GM18499 (cell line): ENCODE results near the gene NTM.

Experiments
- ATAC-seq: cut with Tn5 transposase; IDR thresholded peaks from one replicate; pipeline ENCODE4 v1.9.1; 2021; ENCODE audit warnings: moderate number of reproducible peaks; ENCODE audit not compliant: insufficient read depth, unreplicated experiment

NTM gene

DNA sequence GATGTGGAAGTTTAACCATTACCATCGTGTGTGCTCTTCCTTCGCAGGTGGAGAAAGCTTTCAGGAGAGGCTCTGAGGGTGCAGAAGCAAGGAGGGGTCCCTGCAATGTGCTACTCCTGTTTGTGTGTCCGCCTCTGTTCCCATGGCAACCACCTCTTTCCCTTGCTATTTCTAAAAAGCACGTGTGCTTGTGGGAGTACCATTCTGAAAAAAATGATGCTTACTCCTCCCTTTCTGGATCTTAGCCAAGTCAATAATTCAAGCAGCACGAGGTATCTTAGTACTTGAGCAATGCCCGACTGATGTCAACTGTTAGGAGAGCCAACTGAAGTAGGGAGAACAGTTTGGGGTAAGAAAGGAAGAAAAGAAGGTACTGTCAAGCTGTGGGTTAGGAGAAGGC lies 628.7 kb downstream of the NTM start:
- ATAC-seq = no peak

DNA sequence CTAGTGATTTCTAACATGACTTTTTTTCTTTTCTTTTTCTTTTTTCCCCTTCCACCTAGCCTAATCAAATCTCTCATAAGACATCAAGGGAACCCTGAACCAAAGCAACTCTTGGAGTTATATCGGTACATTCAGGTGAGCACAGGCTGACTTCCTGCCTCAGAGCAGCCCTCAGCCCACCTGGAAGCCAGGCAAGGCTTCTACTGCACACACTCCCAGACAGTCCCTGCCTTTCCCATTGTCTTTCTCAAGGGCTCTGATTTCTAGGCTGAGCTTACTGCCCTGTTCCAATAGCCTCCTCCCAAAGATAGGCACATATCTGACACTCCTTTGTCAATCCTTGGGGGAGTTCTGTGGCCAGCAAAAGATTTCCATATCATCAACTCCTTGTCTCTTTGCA lies 629.5 kb downstream of the NTM start:
- ATAC-seq = no peak

DNA sequence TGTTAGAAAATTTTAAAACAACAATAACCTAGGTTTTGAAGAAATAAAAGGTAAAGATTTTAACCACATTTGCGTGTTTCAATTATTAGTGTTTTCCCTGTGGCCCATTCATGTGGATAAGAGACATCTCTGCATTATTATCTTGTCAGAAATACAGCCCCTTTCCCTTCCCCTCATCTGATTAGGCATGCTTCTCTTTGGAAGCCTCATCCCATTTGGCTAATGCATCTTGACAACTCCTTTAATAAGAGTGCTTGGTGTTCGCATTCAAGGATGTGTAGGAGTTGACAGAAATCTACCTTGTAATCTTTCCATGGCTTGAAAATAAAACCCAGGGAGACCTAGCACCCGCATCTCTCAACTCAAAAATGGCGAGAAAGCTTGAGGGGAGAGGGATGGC lies 635.5 kb downstream of the NTM start:
- no peak for ATAC-seq

DNA sequence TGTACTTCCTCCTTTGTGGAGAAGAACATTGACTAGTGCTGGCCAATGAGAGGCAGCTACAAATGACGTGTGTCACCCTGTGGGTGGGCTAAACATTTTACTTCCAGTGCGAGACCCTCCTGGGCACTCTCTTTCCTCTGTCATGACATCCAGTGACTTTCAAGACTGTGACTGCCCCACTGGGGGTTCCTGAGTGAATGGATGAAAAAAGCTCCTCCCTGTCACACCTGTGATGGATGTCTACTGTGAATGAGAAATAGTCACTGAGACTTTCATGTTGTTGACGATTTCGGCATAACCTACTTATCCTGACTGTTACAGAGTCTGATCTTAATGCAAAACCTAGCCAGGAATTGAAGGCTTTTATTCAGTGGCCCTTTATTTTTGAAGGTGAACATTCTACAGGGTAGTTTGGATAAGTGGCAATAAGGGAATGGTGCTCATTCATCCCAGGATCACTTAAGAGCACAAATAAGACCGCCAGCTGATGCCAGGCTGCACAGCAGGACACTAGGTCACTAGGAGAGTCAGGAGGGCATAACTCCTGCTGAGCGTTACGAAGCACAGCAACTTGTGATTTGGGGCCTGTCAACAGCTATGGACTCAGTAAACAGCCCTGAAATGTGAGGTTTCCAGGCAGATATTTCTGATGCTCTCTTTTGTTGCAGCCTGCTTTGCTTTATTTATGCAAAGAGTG lies 636.6 kb downstream of the NTM start:
- no peak for ATAC-seq

DNA sequence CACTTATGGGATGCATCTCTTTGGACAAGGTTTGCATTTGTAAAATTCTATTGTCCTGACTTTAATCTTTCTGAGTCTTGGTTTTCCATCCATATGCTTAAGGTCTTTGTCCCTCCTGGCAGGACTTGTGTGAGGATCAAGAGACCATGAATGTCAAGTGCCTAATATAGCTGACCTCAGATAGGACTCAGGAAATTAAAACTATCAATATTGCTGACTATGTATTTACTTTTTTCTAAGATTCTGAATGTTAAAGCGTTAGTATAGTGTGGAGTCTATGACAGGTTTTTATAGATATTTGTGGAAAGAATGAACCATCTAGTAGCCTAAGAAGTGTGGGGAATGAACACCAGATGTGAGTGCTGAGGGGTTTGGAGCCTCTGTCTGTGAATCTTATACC lies 637.8 kb downstream of the NTM start:
- no peak for ATAC-seq

DNA sequence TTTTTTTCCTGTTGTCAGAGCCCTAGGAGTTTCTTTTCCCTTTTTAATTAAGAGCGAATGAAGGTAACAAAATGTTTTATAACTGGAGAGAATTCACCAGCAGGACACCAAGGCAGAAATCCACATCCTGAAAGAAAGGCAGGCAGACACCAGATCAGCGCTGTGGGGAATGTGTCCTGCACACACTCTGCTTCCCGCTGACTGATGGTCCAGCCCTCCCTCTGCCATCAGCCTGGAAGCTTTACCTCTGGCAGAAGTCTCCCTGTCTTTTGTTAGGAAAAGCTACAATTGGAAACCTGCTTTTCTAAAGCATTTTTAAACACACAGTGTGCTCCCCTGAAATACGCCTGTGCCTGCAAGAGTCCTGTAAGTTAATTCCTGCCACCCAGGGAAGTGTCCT lies 638.5 kb downstream of the NTM start:
- ATAC-seq = no peak

DNA sequence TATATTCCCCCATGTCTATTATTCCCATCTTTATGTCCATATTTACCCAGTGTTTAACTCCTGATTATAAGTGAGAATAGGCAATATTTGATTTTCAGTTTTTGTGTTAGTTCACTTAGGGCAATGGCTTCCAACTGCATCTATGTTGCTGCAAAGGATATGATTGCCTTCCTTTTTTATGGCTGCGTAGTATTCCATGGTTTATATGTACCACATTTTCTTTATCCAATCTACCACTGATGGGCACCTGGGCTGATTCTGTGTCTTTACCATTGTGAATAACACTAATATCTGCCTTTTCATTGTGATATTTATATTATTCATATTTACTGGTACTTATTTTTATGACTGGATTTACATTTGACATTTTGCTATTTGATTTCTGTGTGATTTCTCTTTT lies 649.6 kb downstream of the NTM start:
- ATAC-seq = no peak

DNA sequence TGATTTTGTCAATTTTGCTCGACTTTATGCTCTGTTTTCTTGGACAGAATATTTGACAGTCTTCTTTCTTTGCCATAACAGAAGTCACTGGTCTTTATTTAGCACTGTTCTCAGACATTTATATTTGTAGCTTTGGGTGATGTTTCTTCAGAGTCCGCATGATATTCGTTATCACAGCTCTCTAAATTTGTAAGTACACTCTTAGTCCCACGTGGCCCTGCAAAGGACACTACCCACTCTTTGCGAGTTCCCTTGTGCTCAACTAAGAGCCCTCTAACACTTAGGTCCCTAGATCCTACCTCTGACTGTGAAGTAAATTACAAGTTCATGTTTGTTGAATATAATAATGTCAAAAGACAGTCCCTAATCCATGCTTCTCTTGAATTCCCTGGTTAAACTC lies 651.9 kb downstream of the NTM start:
- ATAC-seq = no peak

DNA sequence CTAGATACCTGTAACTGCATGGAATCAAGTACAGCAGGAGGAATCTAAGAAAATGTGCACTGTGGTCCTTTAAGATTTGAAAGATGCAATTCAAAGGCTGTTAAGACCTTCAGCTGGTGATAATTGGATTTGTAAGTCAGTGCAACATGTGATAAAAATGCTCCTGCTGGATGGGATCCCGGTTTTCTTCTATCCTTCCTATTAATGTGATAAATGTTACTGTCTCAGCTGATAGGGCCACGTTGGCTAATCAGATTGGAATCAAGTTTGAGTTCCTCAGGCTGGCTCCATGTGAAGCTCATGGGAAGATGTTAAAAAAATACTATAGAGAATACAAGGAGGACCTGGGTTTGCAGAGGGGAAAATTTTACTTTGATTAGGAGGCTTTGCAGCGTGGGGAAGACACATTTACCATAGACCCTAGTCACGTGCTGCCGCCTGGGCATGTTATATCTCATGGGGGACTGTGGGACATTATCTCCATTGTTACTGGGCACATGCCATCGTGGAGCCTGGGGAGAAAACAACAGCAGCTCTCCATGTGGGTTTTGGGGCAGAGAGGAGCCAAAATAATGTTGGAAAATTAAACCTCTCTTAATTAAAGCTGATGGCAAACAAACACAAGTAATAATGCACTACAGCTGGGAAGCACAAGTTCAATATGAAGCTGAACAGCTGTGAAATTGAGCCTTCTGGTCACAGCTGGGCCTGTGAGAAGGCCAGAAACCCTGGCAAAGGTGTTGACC lies 652.5 kb downstream of the NTM start:
- no peak for ATAC-seq

DNA sequence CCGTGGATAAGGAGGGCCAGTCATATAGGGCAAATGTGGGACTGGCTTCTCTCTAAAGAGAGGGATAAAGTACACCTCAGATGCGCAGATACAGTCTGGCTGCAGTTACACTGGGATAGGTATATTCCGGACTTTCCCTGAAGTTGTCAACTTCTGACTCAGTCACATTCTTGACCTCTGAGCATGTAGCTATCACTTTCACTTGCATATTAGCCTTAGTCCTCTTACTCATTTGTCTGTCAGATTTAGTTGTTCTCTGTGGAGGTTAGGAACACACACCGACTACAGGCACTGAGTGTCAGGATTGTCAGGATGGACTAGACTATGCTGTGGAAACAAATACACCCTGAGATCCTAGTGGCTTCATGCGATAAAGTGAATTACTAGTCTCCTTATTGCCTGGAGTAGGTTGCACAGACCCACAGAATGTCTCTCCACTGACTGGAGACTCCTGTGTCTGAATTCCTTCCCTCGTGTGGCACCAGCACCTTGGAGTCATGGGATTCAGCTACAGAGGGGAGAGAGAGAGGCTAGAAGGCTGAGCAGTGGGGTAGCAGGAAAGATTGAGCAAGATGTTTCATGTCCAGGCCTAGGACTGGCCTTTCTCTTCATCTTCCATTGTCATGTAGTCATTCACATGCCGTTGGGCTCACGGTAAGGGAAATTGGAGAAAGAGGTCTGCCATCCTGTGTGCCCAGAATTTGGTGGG lies 654.3 kb downstream of the NTM start:
- no peak for ATAC-seq

DNA sequence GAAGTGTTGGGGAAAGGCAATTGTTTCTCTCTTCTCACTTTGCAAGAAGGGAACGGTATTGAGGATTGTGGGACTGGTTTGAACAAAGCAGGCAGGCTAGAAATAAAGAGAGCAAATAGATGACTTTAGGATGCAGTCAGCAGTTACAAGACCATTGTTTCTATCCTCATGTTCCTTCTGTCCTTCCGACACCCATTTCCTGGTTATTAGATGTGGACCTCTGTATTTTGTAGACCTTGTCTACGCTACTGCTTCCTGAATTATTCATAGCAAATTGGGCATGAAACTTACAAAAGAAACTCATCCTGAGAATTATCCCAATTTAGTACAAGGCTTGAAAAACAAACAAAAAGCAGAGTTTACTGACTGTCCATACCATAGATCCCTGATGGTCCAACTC lies 656.3 kb downstream of the NTM start:
- ATAC-seq = no peak

DNA sequence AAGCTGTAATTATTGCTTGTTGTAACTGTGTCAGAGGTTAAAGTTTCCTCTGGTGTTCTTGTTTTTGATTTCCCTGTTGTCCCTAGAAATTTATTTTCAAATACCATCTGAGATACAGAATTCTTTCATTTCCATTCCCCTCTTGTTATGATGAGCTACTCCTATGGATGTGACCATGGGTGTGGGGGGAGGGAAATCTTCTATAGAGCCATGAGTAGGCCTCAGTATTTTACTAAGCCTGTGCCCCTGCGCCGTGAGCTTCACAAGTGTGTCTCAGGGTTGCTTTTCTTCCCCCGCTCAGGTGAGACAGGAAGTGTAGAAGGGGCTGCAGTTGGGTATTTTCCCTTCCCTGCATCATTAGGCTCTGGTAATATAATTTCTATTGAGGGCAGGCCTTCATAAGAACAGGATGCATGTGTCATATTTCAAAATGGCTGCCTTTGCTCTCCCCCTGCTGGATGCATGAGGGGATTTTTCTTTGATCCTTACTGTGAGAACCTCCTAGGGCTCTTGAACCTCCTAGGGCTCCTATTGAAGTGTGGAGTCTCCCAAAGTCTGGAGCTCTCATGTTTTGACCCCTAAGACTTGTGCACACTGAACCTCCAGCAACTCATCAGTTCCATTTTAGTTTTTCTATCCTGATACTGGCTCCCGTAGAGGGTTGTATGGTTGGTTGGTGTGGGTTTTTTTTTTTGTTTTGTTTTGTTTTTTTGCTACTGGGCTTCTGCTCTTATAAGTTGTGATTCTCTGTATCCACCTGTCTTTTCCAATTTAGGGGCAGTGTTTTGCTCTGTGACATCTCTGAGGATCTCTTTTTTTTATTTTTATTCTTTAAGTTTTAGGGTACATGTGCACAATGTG lies 658.2 kb downstream of the NTM start:
- ATAC-seq = no peak

DNA sequence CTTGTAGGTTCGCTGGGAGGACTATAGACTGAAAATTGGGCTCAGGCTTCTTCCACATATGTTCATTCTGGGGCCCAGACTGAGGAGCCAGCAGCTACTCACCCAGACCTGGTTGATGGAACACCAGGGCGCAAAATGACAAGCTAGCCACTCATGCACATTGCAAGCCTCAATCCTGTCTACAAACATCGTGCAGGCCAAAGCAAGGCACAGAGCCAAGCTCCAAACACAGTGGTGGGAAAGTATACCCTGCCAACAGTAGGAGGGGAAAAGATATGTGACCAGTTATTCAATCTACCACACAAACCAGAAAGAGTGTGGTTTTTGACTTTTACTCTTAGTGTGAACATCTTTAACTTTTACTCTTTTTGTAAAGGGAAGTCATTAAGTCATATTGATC lies 660.5 kb downstream of the NTM start:
- ATAC-seq = no peak

DNA sequence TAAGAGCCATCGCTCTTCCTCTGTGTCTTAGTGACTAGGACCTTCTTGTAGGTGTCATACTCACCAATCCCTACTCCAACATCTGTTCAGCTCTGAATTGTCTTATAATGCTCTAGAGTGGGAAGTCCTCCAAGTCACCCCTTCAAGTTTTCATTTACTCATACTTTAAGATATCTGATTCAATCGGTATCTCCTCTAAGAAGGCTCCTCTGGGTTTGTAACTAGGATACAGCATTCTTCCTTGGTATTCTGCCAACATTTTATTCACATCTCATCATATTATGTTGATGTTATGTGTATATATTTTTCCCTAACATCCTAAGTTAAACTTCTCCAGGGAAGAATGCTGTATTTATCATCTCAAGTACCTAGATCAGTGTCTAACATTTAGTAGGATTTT lies 662.1 kb downstream of the NTM start:
- ATAC-seq = no peak

DNA sequence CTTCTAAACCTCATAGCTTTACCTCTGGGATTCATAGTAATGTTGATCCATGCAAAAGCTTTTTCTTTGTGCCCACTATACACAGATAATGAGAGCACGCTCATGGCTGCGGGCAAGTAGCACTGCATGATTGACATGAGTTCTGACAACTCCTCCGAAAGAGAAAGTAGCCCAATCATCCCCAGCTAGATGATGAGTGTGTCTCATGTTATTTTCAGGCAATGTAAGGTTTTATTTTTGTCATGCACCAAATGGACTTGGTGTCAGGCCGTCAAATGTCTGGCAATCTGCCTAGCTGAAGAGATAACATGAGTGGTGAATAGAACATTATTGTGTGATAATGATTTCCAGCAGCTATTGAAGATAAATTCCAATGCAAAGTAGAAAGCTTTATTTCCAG lies 662.6 kb downstream of the NTM start:
- ATAC-seq = no peak

DNA sequence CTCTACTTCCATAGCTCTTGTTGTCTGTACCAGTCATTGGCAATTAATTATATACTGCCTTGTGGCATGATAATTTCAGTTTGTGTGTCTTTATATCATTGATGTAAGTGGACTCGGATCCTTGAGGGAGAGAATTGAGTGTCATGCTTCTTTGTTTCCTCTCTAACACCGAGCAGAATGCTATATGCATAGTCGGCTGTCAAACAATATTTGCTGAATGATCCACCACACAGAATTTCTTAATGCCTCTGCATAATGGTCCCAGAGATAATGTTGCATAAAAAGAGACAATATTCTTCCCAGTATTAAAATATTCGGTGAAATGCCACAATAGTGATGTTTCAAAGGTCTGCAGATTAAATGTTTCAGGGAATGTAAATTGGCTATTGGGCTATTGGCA lies 664.8 kb downstream of the NTM start:
- no peak for ATAC-seq

DNA sequence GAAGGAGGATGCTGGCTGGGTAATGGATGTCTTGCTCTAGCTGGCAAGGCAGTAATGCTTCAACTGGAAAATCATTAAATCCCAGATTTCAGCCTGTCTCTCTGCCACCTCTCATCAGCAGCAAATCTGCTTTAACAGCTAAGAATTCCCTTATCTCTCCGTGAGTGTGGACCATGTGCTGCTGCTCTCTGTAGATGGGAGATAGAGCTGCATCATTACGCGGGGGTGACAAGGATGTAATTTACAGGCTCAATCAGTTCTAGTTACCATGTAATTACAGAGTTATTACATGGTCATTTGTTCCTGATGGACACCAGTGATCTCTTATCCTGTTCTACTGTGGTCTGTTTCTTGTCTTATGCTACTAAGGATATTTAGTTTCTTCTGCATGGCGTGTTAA lies 665.4 kb downstream of the NTM start:
- no peak for ATAC-seq

DNA sequence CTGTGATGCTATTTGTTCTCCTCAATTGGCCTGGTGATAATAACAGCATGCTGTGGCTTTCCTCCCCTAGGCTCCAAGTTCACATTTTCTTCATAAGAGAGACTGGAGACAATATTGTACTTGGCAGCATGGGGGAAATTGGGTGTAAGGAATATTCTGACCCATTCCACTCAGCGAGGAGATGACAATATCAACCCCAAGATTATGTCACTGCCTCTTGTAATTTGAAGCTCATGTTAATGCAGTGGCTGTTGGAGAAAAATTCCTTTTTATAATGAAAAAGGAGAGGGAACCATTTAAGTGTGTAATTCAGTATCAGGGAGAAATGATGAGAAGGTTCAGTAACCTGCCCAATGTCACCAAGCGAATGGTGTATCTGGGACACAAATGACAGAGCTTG lies 665.8 kb downstream of the NTM start:
- no peak for ATAC-seq

DNA sequence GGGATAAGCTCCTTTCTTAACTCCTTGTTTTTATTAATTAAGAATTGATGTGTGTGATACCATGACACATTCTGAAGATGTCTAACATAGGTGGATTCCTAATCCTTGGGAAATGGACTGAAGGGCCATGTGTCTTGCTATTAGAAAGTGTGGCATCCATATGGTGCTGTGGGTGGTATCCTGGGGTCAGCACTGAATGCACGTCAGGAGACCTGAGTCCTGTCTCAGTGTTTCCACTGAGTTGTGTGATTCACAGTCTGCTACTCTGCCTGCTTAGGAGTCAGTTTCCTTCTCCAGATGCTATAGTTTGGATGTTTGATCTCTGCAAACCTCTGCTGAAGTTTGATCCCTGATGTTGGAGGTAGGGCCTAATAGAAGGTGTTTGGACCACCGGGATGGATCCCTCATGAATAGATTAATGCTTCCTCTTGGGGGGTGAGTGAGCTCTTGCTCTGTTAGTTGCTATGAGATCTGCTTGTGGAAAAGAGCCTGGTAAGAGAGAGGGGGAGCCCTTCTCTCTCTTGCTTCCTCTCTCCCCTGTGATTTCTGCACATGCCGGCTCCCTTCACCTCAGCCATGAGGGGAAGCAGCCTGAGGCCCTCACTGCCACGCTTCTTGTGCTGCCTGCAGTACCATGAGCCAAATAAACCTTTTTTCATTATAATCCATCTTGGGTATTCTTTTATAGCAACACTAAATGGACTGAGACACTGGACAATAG lies 666.5 kb downstream of the NTM start:
- no peak for ATAC-seq

DNA sequence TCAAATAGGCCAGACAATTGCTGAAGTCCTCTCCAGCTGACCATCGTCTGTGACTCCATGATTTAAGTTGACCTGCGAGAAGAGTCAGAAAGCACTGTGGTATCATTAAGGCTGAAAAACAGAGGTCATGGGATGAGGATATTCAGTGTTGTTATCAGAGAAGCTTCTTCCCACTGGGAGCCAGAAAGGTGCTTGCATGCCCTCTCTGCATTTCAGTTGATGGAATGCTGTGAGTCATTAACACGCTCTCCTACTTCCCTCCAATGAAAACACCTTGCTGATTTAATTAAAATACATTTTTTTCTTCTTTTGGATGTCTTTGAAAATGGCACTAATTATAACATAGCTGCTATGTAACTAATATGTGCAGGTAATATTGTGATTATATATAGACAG lies 667.0 kb downstream of the NTM start:
- no peak for ATAC-seq
